ENCODE measurements around the gene GOPC.

GOPC gene

GRCh38 chr6:117590447-117590846, 11.9 kb downstream of the GOPC start:
- no peaks in the 10 kb centered on the region for H3K9me3 ChIP-seq (ENCODE audit: insufficient read depth, low read depth, low read length)
- no peak overlapping the region for H3K9ac ChIP-seq (ENCODE audit: low read depth, low read length, poor library complexity, severe bottlenecking)
- H3K27me3 ChIP-seq (ENCODE audit: insufficient read depth, low read length, poor library complexity, severe bottlenecking) = no peaks in the 10 kb centered on the region
- no peak overlapping the region for H2AFZ ChIP-seq (ENCODE audit: low read length)
- H3K4me2 ChIP-seq (ENCODE audit: low read depth, low read length, poor library complexity, severe bottlenecking) = no peak overlapping the region
- peaks cover 13% of the 10 kb centered on the region for H4K20me1 ChIP-seq (ENCODE audit: insufficient read depth, low read length, poor library complexity, severe bottlenecking)
- H3K4me3 ChIP-seq (ENCODE audit: low read length, poor library complexity, severe bottlenecking) = no peak overlapping the region
- H3K9me2 ChIP-seq (replicated peaks; ENCODE audit: low read depth, low read length) = no peaks in the 10 kb centered on the region
- no peaks in the 10 kb centered on the region for H3F3A ChIP-seq (ENCODE audit: low read depth)
- TF ChIP-seq, protein P1, sequence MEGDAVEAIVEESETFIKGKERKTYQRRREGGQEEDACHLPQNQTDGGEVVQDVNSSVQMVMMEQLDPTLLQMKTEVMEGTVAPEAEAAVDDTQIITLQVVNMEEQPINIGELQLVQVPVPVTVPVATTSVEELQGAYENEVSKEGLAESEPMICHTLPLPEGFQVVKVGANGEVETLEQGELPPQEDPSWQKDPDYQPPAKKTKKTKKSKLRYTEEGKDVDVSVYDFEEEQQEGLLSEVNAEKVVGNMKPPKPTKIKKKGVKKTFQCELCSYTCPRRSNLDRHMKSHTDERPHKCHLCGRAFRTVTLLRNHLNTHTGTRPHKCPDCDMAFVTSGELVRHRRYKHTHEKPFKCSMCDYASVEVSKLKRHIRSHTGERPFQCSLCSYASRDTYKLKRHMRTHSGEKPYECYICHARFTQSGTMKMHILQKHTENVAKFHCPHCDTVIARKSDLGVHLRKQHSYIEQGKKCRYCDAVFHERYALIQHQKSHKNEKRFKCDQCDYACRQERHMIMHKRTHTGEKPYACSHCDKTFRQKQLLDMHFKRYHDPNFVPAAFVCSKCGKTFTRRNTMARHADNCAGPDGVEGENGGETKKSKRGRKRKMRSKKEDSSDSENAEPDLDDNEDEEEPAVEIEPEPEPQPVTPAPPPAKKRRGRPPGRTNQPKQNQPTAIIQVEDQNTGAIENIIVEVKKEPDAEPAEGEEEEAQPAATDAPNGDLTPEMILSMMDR (conservative IDR thresholded peaks at IDR 0.05; ENCODE audit: low read length) = no peak
- TF ChIP-seq EZH2phosphoT487 (IDR thresholded peaks at IDR 0.05; ENCODE audit: borderline replicate concordance) = no peak
- H3K36me3 ChIP-seq (ENCODE audit: insufficient read depth, low read length) = peaks cover 11% of the 10 kb centered on the region; the same call in 1 of the 2 replicates
- H3K79me2 ChIP-seq (ENCODE audit: insufficient read depth, low read length) = peaks cover 72% of the 10 kb centered on the region; the same call in 1 of the 2 replicates
- H3K4me1 ChIP-seq (ENCODE audit: insufficient read depth, low read length, poor library complexity, severe bottlenecking) = peaks cover 4% of the 10 kb centered on the region

DNA sequence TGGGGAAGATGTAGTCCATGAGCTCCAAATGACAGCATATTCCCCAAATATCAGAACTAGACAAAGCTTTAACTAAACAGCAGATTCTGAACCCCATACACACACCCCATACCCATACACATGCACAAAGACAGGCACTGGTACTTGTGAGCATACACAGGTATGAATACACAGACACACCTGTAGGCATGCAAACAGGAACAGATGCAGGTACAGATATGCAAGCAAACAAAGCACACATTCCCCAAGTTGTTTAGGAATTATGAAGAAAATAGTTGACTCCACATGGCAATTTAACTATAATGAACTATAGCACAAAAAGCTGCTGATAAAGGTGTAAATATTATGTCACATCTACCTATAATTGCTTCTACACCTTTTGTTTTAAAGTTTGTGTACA, 16.7 kb downstream of the GOPC start:
- Histone ChIP-seq H3K36me3 (ENCODE audit: insufficient read depth, low read length) (peaks cover 21% of the 10 kb centered on the region; the same call in 1 of the 2 replicates), H4K20me1 (ENCODE audit: insufficient read depth, low read length, poor library complexity, severe bottlenecking) (peaks cover 4% of the 10 kb centered on the region), H3F3A (ENCODE audit: low read depth) (no peaks in the 10 kb centered on the region), H3K9me3 (ENCODE audit: insufficient read depth, low read depth, low read length) (no peaks in the 10 kb centered on the region; the same call in 1 of the 2 replicates), H3K4me2 (ENCODE audit: low read depth, low read length, poor library complexity, severe bottlenecking) (no peak overlapping the region), H3K4me3 (ENCODE audit: low read length, poor library complexity, severe bottlenecking) (no peak overlapping the region), H3K9ac (ENCODE audit: low read depth, low read length, poor library complexity, severe bottlenecking) (no peak overlapping the region), H3K27me3 (ENCODE audit: insufficient read depth, low read length, poor library complexity, severe bottlenecking) (no peaks in the 10 kb centered on the region), H2AFZ (ENCODE audit: low read length) (no peak overlapping the region), H3K4me1 (ENCODE audit: insufficient read depth, low read length, poor library complexity, severe bottlenecking) (no peaks in the 10 kb centered on the region), H3K9me2 (replicated peaks; ENCODE audit: low read depth, low read length) (no peaks in the 10 kb centered on the region), H3K79me2 (ENCODE audit: insufficient read depth, low read length) (peaks cover 63% of the 10 kb centered on the region)
- TF ChIP-seq, protein P1 (conservative IDR thresholded peaks at IDR 0.05; ENCODE audit: low read length) = no peak

- Histone ChIP-seq H3F3A (ENCODE audit: low read depth) (no peaks in the 10 kb centered on the region), H3K4me1 (ENCODE audit: insufficient read depth, low read length, poor library complexity, severe bottlenecking) (no peaks in the 10 kb centered on the region), H3K36me3 (ENCODE audit: insufficient read depth, low read length) (peaks cover 64% of the 10 kb centered on the region), H3K9ac (ENCODE audit: low read depth, low read length, poor library complexity, severe bottlenecking) (no peak overlapping the region), H3K9me2 (replicated peaks; ENCODE audit: low read depth, low read length) (no peaks in the 10 kb centered on the region), H3K4me3 (ENCODE audit: low read length, poor library complexity, severe bottlenecking) (no peak overlapping the region), H3K79me2 (ENCODE audit: insufficient read depth, low read length) (no peaks in the 10 kb centered on the region), H4K20me1 (ENCODE audit: insufficient read depth, low read length, poor library complexity, severe bottlenecking) (no peaks in the 10 kb centered on the region), H2AFZ (ENCODE audit: low read length) (no peak overlapping the region), H3K27me3 (ENCODE audit: insufficient read depth, low read length, poor library complexity, severe bottlenecking) (no peaks in the 10 kb centered on the region), H3K4me2 (ENCODE audit: low read depth, low read length, poor library complexity, severe bottlenecking) (no peak overlapping the region), H3K9me3 (ENCODE audit: insufficient read depth, low read depth, low read length) (no peaks in the 10 kb centered on the region)
- TF ChIP-seq, protein P1 (conservative IDR thresholded peaks at IDR 0.05; ENCODE audit: low read length) = no peak
- no peak for TF ChIP-seq EZH2phosphoT487 (IDR thresholded peaks at IDR 0.05; ENCODE audit: borderline replicate concordance)
Observed at GRCh38 chr6:117574198-117574597, 28.1 kb downstream of the GOPC start.
